Heart right ventricle (tissue), 16 donors: Measurements from ENCODE around the gene CR2. TPM values are rescaled to one million over a fixed set of nuclear protein-coding genes. Genes with fewer than 3 reads are reported as not detected.

Source experiments
- ATAC-seq, 8 donors: fragments of 200-7000 bp; cut with Tn5 transposase; one replicate each; pipeline ENCODE4 v1.9.1; 2020; ENCODE audit warnings: mild to moderate bottlenecking in 8 of 8, moderate library complexity in 8 of 8, moderate number of reproducible peaks in 1 of 8
- DNase-seq, 2 donors: peaks; one replicate each; pipeline ENCODE4 v3.0.0-alpha.2; 2020
- H3K27ac ChIP-seq, 10 donors: fragments of 200-600 bp; sonication (generic) in 2 of 10; one replicate each; pipeline versions ENCODE4 v1.5.0 to v1.8.0; 2020 to 2022; ENCODE audit warnings: mild to moderate bottlenecking in 3 of 10
- H3K27me3 ChIP-seq, 7 donors: fragments of 200-600 bp; one replicate each; pipeline ENCODE4 v1.8.0; 2021 to 2022; ENCODE audit warnings: mild to moderate bottlenecking in 2 of 7
- H3K36me3 ChIP-seq, 9 donors: fragments of 200-600 bp; sonication (generic) in 1 of 9; one replicate each; pipeline versions ENCODE4 v1.5.0 to v1.8.0; 2020 to 2022; ENCODE audit warnings: mild to moderate bottlenecking in 2 of 9
- H3K4me1 ChIP-seq, 9 donors: fragments of 200-600 bp; sonication (generic) in 1 of 9; one replicate each; pipeline versions ENCODE4 v1.5.0 to v1.8.0; 2020 to 2022; ENCODE audit warnings: mild to moderate bottlenecking in 4 of 9
- H3K4me3 ChIP-seq, 10 donors: fragments of 200-600 bp; sonication (generic) in 2 of 10; one replicate each; pipeline versions ENCODE4 v1.5.0 to v1.8.0; 2020 to 2022; ENCODE audit warnings: mild to moderate bottlenecking in 7 of 10, moderate library complexity in 2 of 10
- H3K9me3 ChIP-seq, 11 donors: fragments of 200-600 bp in 10 of 11; sonication (generic) in 2 of 11; one replicate each; pipeline versions ENCODE4 v1.5.0 to v1.8.0; 2013 to 2022; ENCODE audit warnings: mild to moderate bottlenecking in 2 of 11, control low read depth in 1 of 11, moderate library complexity in 1 of 11
- CTCF ChIP-seq, 9 donors: fragments of 200-600 bp; sonication (generic) in 2 of 9; IDR thresholded peaks; one replicate each; pipeline versions ENCODE4 v1.5.0 to v1.8.0; 2021 to 2022; ENCODE audit warnings: antibody characterized with exemption in 9 of 9, mild to moderate bottlenecking in 5 of 9, moderate library complexity in 1 of 9
- WGBS, 2 donors: extraction: QIAGEN DNeasy Blood & Tissue Kit; methylation state at CpG; one replicate each; pipeline ENCODE4 v1.1.7; 2013; ENCODE audit warnings: inconsistent platforms in 1 of 2; 5-methylcytosine and 5-hydroxymethylcytosine counted together
- intact Hi-C, 10 donors: fragments of 100-400 bp; cut with DNase I; formaldehyde crosslinking; loops; one replicate each; pipeline versions ENCODE4 v1.11.1 to v1.14.2; 2022
- polyA plus RNA-seq, 2 donors: library from polyadenylated mRNA; stranded (reverse); fragments of 200-250 nt; gene quantifications; one replicate each; pipeline ENCODE4 v1.2.3, GENCODE V29; 2013
- total RNA-seq, 10 donors: library from RNA; stranded (reverse); fragmentation: NEBNext Ultra II Directional in 3 of 10; extraction: Animal tissue kit (Norgen Biotek cat#: 25700) in 3 of 10; gene quantifications; one replicate each; pipeline versions ENCODE4 v1.2.1 to v1.2.4, GENCODE V29; 2021 to 2023
- donor health status: Arrhythmogenic right ventricular cardiomyopathy.
- donor health status: ischemic (EF 13 %, LVEDD 7.1; RV severe dilation, severe dysfunction).
- donor health status: healthy with polysubstance abuse.
- donor health status: DM: no; HTN: yes; CAD: no.
- donor health status: DM: no; HTN: no; CAD: no.
- donor health status: ischemic (EF 25% LVEDD 6.9; RV normal size, moderate dysfunction).
- donor health status: ischemic (EF 25% LVEDD 5.7; RV mildly dilated, moderate dysfunction).
- donor health status: healthy.
- donor health status: DM: yes; HTN: yes; CAD: no.
- donor health status: Ischemic cardiomyopathy.
- donor health status: ischemic (EF 35%, LVEDD 5.7; RV mildly dilated, moderate dysfunction).
- donor health status: nonischemic (EF 11% LVEDD 7.7; RV severe dilation, severe dysfunction).
- donor health status: DM: yes; HTN: yes; CAD: no.
- donor health status: PGD.
- donor health status: ischemic (EF 29% LVEDD 5.4; RV normal size, mild dysfunction).
- donor health status: nonischemic (EF 23%, LVEDD 6.1; RV moderate dilation, normal function).

Gene CR2
- total and polyA plus RNA-seq, 12 donors = 0.01 to 0.06 TPM; not detected in 10

- intact Hi-C loops = loop anchor here in 1 of 10 donors (5.0 kb wide), 1 partner anchor 1964 kb away; no protein-coding TSS in a partner anchor
Observed at GRCh38 chr1:207463571-207463970, 9.4 kb downstream of the CR2 start.

GRCh38 chr1:207470927-207471326 is 16.8 kb downstream of the CR2 start:
- intact Hi-C loops = no loop called here
- Histone ChIP-seq H3K4me3 (no peak overlapping the region), H3K27ac (no peak overlapping the region), H3K9me3 (no peaks in the 10 kb centered on the region), H3K36me3 (no peaks in the 10 kb centered on the region), H3K4me1 (no peaks in the 10 kb centered on the region), H3K27me3 (peaks cover 0 to 59% (median 29%) of the 10 kb centered on the region in 7 donors)
- DNase-seq (no peak), ATAC-seq (no peak)
- no peak for TF ChIP-seq CTCF (IDR thresholded peaks at IDR 0.05)
- 80 to 86% methylated on average over 2 of the region's 2 CpGs for WGBS, 2 donors

More at GRCh38 chr1:207463571-207463970, 9.4 kb downstream of the CR2 start:
- H3K27ac ChIP-seq = no peak overlapping the region
- H3K36me3 ChIP-seq = no peaks in the 10 kb centered on the region
- no peaks in the 10 kb centered on the region for H3K4me1 ChIP-seq
- H3K27me3 ChIP-seq = peaks cover 0 to 64% (median 24%) of the 10 kb centered on the region in 7 donors
- DNase-seq = no peak
- whole genome bisulfite sequencing, 2 donors = 67 to 82% methylated on average over 3 of the region's 3 CpGs
- no peaks in the 10 kb centered on the region for H3K9me3 ChIP-seq
- no peak for TF ChIP-seq CTCF (IDR thresholded peaks at IDR 0.05)
- no peak for ATAC-seq
- H3K4me3 ChIP-seq = no peak overlapping the region

- TF ChIP-seq CTCF (IDR thresholded peaks at IDR 0.05) = no peak
- no peak for ATAC-seq
- no peak for DNase-seq
- Histone ChIP-seq H3K9me3 (no peaks in the 10 kb centered on the region), H3K4me3 (no peak overlapping the region), H3K36me3 (no peaks in the 10 kb centered on the region), H3K4me1 (no peaks in the 10 kb centered on the region), H3K27me3 (peaks cover 0 to 34% (median 9%) of the 10 kb centered on the region in 7 donors), H3K27ac (no peak overlapping the region)
- WGBS, 2 donors = 83 to 89% methylated on average over 1 of the region's 1 CpG
- intact Hi-C loops = no loop called here
Observed at GRCh38 chr1:207474210-207474609, 20.1 kb downstream of the CR2 start.

- no peak for TF ChIP-seq CTCF (IDR thresholded peaks at IDR 0.05)
Observed at GRCh38 chr1:207486198-207486597, 32.1 kb downstream of the CR2 start.

More at GRCh38 chr1:207486198-207486597, 32.1 kb downstream of the CR2 start:
- intact Hi-C loops = no loop called here
- no peak for DNase-seq
- Histone ChIP-seq H3K27ac (no peak overlapping the region), H3K36me3 (no peaks in the 10 kb centered on the region), H3K27me3 (peaks cover 0 to 26% (median 9%) of the 10 kb centered on the region in 7 donors), H3K4me1 (no peaks in the 10 kb centered on the region), H3K4me3 (no peak overlapping the region), H3K9me3 (no peaks in the 10 kb centered on the region)
- 78 to 92% methylated on average over 3 of the region's 3 CpGs for WGBS, 2 donors
- no peak for ATAC-seq
